GM19455 (cell line): ENCODE data around the gene TRAPPC6A.
A peak's percentile ranks its signal among the peaks of the same experiment; 100 is the strongest.

Experiments
- ATAC-seq: cut with Tn5 transposase; IDR thresholded peaks from one replicate; pipeline ENCODE4 v1.9.1; 2021; ENCODE audit not compliant: unreplicated experiment

TRAPPC6A gene

DNA sequence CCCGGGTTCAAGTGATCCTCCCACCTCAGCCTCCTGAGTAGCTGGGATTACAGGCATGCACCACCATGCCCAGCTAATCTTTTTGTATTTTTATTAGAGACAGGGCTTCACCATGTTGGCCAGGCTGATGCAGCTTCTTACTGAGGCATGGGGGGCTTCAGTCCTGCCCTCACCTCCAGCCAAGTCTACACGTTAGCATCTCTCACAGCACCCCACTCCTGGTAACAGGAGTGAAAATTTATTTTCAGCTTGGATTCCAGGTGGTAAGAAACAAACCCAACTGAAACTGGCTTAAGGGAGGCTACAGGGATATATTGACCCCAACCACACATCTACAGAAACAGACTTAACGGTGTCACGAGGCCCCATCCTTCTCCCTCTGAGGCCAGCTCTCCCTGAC is 27.9 kb downstream of the TRAPPC6A start:
- no peak for ATAC-seq

DNA sequence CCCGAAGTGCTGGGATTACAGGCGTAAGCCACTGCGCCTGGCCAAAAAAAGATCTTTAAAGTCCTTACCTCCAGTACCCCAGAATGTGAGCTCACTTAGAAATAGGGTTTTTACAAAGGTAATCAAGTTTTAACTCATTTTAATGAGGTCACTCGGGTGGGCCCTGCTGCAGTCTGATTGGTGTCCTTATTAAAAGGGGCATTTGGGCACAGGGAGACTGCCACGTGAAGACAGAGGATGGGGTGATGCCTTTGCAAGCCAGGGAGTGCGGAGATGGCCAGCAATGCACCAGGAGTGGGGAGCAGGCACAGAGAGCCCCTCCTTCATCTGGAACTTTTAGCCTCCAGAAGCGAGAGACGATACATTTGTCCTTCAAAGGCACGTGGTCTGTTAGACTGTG is 28.9 kb downstream of the TRAPPC6A start:
- ATAC-seq = no peak

DNA sequence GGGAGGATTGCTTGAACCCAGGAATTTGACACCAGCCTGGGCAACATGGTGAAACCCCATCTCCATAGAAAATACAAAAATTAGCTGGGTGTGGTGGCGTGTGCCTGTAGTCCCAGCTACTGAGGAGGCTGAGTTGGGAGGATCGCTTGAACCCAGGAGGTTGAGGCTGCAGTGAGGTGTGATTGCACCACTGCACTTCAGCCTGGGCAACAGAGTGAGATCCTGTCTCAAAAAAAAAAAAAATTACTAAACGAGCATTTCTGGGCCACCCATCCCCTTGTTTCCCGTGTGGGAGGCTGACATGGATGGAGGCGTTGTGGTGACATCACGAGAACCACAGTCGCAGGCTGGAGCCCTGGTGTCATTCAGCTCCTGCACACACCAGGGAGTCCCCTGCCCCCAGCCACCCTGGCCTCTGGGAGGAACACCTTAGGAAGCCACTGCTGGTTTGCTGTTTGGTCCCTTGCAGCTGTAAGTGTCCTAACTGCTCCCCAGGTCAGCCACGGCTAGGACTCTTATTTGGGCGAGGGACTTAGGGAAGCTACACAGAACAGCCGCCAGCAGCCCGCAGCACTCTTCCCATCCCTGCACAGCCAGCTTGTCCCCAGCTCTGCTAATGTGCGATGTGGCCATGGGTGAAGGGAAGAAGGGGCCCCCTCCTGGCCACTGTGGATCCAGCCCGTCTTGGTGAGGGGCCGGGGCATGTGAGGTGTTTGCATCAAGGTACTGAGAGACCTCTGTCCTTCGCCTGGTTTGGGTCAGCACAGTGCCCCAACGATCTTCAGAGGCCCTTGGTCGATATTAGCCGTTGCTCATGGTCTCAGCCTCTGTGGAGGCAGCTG is 30.0 kb downstream of the TRAPPC6A start:
- no peak for ATAC-seq

DNA sequence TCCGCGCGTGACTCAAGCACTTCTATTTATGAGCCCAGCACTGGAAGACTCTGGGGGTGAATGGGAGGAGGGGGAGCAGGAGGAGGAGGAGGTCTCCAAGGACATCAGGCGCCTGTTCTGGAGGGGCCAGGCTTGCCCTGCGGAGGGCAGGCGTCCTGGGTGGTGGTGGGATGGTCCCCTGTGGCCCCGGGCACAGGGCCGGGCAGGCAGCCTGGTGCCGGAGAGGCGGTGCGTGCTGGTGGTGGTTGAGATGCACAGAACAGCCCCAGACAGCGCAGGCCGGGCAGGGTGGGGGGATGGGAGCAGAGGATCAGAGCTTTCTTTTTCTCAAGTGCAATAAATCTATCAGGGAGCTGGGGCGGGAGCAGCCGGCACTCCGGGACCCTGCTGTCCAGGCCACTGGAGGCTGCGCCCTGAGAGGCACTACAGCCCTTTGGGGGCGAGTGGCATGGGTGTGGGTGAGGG is 31.3 kb downstream of the TRAPPC6A start:
- no peak for ATAC-seq

DNA sequence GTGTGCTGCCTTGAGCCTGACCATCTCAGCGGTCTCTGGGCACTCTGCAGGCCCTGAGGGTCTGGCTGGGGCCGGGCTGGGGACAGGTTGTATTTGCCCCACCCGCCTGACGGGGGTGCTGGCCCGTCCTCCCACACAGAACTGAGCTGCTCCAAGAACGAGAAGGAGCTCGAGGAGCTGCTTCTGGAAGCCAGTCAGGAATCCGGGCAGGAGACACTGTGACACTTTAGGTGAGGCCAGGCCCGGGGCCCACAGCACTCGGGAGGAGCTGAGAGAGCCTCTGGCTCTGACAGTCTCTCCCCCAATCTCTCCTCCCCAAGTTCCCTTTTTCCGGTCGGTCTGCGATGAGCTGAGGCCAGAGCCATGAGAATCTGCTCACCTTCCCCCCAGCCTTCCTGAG is 31.8 kb downstream of the TRAPPC6A start:
- ATAC-seq = no peak

DNA sequence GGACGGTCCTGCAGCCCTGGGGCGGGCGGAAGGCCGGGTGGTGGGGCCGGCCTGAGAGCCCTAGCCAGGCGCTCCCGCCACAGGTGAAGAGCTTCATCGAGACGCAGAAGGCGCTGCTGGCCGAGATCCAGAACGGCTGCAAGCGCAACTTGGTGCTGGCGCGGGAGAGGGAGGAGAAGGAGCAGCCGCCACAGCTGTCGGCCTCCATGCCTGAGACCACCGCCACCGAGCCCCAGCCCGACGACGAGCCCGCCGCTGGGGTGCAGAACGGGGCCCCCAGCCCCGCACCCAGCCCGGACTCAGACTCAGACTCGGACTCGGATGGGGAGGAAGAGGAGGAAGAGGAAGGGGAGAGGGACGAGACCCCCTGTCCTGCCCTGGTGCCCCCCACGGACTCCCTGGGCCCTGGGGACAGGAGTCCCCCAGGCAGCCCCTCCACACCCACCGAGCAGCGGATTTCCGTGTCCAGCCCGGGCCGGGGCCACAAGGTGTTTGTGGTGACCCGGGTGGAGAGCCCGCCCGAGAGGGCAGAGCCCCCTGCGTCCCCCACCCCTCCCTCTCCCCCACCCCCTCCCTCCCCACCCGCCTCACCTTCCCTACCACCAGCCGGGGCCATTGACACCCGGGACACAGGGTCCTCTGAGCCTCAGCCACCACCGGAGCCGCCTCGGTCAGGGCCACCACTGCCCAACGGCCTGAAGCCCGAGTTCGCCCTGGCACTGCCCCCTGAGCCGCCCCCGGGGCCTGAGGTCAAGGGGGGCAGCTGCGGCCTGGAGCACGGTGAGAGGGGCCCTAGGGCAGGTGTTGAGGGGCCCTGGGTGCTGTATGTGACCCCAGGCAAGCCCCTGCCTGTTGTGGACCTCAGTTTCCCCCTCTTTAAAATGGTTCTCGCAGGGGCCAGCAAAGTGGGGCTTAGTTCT is 32.5 kb downstream of the TRAPPC6A start:
- no peak for ATAC-seq

DNA sequence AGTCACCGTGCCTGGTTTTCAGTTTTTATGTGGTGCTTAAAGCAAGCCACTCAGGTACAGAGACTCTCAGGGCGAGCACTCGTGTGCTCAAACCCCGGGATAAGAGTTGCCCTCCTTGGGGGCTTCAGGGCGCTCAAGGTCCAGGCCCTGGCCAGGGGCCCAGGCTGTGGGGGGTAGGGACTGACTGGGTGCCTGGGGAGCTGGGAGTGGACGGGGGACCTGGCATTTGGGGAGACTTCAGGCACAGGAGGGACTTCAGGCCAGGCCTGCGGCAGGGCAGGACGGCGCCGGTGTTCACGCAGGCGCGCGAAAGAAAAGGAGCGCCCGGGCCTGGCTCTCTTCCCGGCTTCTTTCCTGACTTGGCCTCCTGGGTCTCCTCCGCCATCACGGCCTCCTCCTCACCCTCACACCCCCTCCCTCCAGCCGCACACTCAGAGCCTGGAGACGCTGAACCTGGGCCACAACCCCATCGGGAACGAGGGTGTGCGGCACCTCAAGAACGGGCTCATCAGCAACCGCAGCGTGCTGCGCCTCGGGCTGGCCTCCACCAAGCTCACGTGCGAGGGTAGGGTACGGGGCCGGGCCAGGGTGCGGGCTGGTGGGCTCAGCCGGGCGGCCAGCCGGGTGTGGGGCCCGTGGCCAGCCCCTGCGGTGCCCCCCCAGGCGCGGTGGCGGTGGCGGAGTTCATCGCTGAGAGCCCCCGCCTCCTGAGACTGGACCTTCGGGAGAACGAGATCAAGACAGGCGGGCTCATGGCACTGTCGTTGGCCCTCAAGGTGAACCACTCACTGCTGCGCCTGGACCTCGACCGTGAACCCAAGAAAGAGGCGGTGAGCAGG is 33.4 kb downstream of the TRAPPC6A start:
- no peak for ATAC-seq

DNA sequence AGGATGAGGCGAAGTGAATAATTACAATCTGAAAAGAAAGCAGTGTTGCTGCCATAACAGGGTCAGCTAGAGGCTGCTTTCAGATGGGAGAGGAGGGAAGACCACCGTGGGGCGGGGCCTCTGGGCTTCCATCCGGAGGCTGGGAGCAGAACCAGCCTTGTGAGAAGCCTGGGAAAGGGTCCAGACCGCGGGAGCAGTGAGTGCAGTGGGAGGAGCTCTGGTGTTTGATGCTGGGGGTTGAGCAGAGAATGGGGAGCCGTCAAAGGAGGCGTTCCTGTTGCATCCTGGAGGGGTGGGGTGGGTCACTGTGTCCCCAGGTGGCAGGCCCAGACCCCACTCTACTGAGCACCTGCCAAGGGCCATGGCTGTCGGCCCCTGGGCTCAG is 35.3 kb downstream of the TRAPPC6A start:
- no peak for ATAC-seq

DNA sequence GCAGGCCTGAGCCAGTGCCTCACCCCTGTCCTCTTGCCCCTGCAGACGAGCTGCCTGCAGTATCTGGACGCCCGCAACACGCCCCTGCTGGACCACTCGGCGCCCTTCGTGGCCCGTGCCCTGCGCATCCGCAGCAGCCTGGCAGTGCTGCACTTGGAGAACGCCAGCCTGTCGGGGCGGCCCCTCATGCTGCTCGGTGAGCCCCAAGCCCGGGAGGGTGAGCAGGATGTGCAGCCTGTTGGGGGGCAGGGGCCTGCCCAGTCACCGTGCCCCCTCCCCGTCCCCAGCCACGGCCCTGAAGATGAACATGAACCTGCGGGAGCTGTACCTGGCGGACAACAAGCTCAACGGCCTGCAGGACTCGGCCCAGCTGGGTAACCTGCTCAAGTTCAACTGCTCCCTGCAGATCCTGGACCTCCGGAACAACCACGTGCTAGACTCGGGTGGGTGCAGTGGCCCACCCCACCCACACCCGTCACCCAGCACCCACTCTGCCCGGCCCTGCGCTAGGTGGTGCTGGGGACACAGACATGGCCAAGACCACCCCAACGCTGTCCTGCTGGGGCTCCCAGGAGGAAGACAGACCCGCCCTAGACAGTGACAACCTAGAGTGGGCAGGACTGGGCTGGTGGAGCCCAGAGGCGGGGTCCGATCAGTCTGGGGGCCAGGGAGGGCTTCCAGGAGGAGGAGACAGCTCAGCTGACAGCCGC is 35.9 kb downstream of the TRAPPC6A start:
- ATAC-seq = no peak

DNA sequence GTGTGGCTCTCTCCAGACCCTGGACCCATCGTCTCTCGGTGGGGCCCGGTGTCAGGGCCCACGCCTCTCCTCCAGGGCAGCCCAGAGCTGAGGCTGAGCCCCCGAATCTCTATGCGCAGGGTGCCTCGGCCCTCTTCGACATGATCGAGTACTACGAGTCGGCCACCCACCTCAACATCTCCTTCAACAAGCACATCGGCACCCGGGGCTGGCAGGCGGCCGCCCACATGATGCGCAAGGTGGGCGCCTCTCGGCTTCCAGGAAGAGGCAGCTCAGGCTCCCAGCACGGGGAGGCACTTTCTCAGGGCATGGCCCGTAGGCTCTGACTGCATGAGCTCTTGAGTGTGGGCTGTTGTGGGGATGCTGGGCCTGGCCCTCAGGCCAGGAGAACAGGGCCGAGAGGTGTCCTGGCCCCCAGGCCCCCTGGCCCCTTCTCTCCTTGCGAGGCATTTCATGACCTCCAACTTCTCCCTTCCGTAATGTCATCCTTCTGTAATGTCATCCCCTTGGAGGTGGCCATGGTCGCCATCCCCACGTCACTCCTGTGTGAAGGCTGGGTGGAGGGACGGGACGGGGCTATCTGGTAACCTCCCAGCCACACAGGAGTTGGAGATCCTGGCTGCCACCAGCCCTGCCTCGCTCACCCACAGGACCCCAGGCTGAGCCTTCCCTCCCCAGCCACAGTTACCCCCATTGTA is 36.7 kb downstream of the TRAPPC6A start:
- no peak for ATAC-seq

DNA sequence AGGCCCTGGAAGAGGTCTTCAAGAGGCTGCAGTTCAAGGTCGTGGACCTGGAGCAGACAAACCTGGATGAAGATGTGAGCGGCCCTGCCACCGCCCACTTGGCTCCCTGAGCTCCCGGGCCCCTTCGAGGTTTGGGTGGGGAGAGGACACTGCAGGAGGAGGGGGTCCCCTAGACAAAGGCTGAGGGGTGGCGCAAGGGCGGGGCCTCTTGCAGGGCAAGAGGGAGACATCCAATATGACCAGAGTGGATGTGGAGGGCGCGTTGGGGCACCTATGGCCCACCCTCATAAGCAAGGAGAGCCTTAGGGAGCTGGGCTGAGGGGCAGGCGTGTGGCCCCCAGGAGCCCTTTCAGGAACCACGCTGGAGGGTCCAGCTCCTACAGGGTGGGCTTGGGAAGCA is 37.5 kb downstream of the TRAPPC6A start:
- no peak for ATAC-seq

DNA sequence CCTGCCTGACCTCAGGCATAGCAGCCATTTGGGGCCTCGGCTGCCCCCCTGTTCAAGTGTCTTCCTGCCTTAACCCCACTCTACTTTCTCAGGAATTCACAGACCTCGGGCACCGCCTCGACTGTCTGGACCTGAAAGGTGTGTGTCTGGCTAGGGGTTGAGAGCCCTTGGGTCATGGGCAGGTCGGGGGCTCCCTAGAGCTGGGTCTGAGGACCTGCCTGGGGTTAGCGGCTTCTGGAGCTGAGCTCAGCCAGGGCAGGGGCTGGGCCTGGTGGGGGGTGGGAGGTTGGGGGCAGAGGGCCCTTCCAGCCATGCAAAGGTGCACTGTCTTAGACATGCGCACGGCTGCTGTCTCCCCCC is 37.9 kb downstream of the TRAPPC6A start:
- ATAC-seq = no peak

DNA sequence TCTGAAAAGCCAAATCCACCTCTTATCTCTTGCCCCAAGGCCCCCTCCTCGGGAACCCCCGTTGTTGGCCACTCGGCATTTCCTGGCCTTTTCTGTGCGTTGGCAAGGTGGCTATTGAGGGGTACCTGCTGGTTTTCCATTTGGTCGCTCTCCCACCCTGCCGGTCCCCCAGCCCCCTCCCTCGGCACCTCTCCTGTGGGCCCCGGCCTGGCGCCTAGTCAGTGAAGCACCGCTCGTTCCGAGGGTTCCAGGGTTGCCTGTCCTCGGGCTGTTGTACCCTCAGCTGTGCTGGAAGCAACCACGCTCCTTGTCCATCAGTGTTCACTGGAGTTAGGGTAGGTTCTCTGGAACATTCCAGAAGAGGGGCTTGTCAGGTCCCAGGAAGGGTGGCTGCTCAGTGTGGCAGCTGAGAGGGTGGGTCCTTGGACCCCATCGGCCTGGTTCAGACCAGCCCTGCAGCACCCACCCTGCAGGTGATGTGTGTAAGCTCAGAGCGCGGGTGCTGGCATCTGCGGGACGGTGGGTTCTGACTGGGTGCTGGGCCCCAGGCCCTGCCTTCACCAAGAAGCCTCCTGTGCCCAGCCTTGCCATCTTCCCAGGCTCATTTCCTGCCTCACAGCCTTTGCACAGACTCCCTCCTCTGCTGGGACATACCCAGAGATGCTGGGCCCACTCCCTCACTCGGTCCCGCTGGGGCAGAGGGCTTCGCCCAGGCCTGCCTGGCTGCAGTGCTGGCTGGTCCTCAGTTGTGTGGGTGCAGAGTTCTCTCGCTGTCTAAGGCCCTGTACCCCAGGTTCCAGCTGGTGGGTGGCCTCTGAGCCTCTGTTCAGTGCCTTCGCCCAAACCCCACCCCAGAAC is 38.5 kb downstream of the TRAPPC6A start:
- ATAC-seq = no peak

DNA sequence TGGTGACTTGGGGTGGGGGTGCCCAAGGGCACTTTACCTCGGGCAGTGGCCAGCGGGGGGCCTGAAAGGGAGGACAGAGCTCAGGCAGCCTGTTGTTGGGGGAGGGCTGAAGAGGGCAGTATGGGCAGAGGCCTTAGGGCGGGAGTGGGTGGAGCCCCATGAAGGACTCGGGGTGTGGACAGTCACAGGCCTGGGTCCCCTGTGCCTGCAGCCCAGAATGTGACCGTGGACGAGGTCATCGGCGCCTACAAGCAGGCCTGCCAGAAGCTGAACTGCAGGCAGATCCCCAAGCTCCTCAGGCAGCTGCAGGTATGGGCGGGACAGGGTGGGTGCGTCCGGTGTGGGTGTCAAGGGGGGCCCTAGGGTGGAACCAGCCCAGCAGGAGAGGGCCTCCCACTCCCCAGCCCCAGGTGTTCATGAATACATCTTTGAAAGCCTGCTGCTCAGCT is 39.7 kb downstream of the TRAPPC6A start:
- ATAC-seq = no peak

DNA sequence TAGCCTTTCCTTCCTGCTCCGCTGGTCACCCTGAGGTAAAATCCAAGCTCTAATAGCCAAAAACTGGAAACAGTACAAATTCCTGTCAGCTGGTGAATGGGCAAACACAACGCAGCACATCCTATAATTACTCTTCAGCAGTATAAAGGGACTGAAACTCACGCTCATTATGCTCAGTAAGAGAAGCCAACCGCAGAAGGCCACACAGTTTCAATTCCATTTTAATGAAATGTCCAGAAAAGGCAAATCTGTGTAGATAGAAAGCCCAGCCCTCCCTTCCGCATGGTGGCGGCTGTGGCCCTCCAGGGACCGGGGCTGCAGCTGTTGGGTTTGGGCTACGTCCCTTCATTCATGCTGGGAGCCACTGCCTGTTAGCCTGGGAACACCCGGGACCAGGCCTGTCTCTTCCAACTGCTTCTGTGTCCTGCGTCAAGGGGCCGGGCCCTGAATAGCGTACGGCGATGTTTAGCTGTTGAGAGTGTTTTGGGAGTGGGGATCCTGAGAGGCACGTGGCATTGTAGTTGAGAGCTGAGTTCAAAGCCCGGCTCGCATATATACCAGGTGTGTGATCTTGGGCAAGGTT is 40.8 kb downstream of the TRAPPC6A start:
- ATAC-seq = peak; percentile 61

DNA sequence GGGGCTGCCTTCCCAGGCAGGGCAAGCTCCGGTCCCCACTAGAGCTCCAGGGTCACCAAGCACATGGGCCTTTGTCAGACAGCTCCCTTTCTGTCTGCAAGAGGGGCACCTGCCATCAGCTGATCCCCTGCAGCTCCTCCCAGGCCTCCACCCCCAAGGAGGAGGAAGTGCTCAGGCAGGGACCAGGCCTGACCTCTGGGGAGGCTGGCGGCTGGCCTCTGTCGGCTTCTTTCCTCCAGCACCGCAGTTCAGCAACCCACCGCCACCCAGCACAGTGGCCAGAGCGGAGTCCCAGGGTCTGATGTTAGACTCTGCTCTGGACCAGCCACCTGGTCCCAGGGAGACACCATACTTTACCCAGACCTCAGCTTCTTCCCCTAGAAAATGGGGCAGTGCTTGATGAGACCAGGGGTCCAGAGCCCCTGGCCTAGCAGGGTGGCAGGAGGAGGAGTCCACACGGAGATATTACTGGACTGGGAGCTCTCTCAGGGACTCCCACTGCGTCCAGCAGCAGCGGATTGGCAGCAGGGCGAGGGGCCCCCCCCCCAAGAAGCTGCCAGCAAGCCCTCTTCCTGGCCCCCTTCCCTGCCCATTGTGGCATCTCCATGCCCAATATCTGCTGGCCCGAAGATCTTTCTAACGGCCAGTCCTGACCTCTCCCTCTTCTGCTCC is 41.4 kb downstream of the TRAPPC6A start:
- ATAC-seq = peak; percentile 7

DNA sequence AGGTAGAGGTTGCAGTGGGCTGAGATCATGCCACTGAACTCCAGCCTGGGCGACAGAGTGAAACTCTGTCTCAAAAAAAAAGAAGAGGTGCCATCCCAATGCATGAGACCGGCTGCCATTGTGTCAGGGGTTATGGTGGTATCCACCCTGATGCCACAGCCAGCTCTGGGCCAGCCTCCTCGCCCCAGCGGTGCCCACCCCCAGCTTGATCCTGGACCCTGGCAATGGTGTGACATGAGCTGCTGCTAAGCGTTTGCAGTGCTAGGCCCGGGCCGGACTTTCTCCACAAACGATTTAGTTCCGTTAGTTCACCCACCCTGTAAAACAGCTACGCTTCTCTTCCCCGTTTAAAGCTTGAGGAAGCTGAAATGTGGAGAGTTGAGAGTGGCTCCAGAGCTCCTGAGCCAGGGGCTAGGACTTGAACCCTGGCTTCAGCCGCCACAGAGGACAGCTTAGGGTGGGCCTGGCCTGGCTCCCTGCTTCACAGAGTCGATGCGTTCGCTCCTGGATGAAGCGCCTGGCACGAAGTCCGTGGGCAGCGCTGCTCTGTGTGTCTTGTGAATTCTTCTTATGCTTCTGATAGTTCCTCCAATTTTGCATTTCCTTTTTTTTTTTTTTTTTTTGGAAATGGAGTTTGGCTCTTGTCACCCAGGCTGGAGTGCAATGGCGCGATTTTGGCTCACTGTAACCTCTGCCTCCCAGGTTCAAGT is 42.7 kb downstream of the TRAPPC6A start:
- ATAC-seq = no peak
